ENCODE data around the gene NDUFA9. TPM values are rescaled to one million over a fixed set of nuclear protein-coding genes. Genes with fewer than 3 reads are reported as not detected.

Gene NDUFA9
- total and polyA plus RNA-seq, 10 donors = 34.8 to 91.0 (median 52.2) TPM

DNA sequence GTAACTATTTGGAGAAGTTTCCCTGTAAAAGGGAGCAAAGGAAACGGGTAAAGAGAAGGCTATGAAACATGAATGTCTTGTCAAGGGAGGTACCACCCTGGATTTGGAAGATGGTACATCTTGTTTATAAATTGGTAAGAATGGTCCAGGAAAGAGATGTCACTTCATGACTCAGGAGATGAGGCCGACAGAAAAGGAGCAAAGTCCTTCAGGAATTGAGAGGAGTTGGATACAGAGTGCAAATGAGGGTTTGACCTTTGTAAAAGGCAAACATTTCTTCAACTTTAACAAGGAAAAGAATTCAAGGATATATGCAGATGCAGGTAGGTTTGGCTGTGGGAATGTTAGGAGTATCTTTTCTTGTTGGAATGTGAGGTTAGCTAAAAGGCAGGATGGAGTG is 30.8 kb downstream of the NDUFA9 start:
- no peaks in the 10 kb centered on the region for H3K9me3 ChIP-seq
- no peak for DNase-seq
- H3K27me3 ChIP-seq (replicated peaks in 1 of 7) = no peaks in the 10 kb centered on the region
- H3K27ac ChIP-seq = no peak overlapping the region
- TF ChIP-seq POLR2AphosphoS5 (IDR thresholded peaks at IDR 0.05) = no peak
- no peak for TF ChIP-seq POLR2A (IDR thresholded peaks at IDR 0.05)
- TF ChIP-seq, protein P1, sequence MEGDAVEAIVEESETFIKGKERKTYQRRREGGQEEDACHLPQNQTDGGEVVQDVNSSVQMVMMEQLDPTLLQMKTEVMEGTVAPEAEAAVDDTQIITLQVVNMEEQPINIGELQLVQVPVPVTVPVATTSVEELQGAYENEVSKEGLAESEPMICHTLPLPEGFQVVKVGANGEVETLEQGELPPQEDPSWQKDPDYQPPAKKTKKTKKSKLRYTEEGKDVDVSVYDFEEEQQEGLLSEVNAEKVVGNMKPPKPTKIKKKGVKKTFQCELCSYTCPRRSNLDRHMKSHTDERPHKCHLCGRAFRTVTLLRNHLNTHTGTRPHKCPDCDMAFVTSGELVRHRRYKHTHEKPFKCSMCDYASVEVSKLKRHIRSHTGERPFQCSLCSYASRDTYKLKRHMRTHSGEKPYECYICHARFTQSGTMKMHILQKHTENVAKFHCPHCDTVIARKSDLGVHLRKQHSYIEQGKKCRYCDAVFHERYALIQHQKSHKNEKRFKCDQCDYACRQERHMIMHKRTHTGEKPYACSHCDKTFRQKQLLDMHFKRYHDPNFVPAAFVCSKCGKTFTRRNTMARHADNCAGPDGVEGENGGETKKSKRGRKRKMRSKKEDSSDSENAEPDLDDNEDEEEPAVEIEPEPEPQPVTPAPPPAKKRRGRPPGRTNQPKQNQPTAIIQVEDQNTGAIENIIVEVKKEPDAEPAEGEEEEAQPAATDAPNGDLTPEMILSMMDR (IDR thresholded peaks at IDR 0.05 in 8 of 11, conservative IDR thresholded peaks at IDR 0.05 in 3 of 11) = no peak
- no peak overlapping the region for H3K4me3 ChIP-seq
- peaks cover 0 to 50% (median 32%) of the 10 kb centered on the region in 6 donors for H3K36me3 ChIP-seq
- 78 to 88% (median 85%) methylated on average over 2 of the region's 2 CpGs for WGBS, 5 donors
- no peaks in the 10 kb centered on the region for H3K4me1 ChIP-seq
- intact Hi-C loops (cut with DNase I; ENCODE audit: low total_unique reads) = no loop called here

DNA sequence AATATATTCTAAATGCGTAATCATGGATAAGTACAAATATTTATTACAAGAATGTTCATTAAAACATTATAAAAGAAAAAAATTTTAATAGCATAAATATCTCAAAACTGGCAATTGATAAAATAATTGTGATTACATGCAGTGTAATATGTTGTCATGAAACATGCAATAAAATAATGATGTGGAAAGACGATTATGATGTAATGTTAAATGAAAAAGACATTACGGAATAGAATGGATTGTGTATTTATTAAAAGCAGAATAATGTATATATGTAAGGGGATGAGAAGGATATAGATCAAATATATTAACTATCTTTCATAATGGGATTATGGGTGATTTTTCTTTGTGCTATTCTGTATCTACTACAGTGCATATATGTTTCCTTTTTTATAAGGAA is 32.8 kb downstream of the NDUFA9 start:
- H3K4me3 ChIP-seq = no peak overlapping the region
- H3K27ac ChIP-seq = no peak overlapping the region
- no peaks in the 10 kb centered on the region for H3K9me3 ChIP-seq
- H3K36me3 ChIP-seq = peaks cover under 1 to 70% (median 52%) of the 10 kb centered on the region in 6 donors
- intact Hi-C loops (cut with DNase I; ENCODE audit: low total_unique reads) = no loop called here
- TF ChIP-seq POLR2A (IDR thresholded peaks at IDR 0.05) (no peak), POLR2AphosphoS5 (IDR thresholded peaks at IDR 0.05) (no peak)
- TF ChIP-seq, protein P1 (IDR thresholded peaks at IDR 0.05 in 8 of 11, conservative IDR thresholded peaks at IDR 0.05 in 3 of 11) = no peak
- no peak for DNase-seq
- H3K4me1 ChIP-seq = no peaks in the 10 kb centered on the region
- WGBS, 5 donors = 65 to 97% (median 84%) methylated on average over 3 of the region's 3 CpGs
- no peaks in the 10 kb centered on the region for H3K27me3 ChIP-seq (replicated peaks in 1 of 7)

DNA sequence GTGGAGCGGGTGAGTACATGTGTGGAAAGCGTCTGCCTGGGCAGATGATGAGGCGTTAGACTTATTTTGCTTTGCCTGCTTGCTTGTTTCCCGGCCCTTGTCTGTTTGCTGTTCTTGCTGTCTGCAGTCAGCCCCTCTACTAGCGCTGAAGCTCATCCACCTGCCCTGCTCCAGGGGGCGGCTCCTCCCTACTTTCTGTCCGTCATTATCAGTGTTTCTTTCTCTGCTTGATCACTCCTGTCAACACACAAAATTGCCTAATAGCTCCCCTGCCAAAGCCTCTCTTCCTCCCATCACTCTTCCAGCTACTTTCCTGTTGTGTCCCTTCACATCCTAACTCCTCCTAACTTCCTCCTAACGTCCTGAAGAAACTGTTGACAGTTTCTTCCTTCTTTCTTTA is 36.4 kb downstream of the NDUFA9 start:
- TF ChIP-seq, protein P1 (IDR thresholded peaks at IDR 0.05 in 8 of 11, conservative IDR thresholded peaks at IDR 0.05 in 3 of 11) = no peak
- TF ChIP-seq POLR2A (IDR thresholded peaks at IDR 0.05) (no peak), POLR2AphosphoS5 (IDR thresholded peaks at IDR 0.05) (no peak)
- Histone ChIP-seq H3K4me1 (no peaks in the 10 kb centered on the region), H3K36me3 (peaks cover 3 to 93% (median 72%) of the 10 kb centered on the region in 6 donors), H3K27ac (no peak overlapping the region), H3K27me3 (replicated peaks in 1 of 7) (no peaks in the 10 kb centered on the region), H3K4me3 (no peak overlapping the region), H3K9me3 (no peaks in the 10 kb centered on the region)
- WGBS, 5 donors = 85 to 93% (median 91%) methylated on average over 8 of the region's 8 CpGs
- intact Hi-C loops (cut with DNase I; ENCODE audit: low total_unique reads) = no loop called here
- DNase-seq = no peak

DNA sequence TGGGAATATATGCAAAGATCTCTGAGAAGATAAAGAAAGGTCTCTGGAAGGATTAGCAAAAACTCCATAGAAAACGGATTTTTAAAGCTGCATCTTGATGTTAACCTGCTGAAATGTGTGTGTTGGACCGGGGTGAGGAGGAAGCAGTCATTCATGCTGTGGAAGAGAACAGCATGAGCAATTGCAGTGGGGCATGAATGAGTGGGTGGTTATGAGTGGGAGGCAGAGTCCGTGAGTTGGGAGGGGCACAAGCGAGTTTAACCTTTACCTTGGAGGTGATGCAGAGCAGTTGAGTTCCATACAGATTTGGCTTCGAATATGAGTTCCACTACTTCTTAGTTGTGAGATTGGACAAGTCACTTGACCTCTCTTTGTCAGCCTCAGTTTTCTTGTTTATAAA is 41.8 kb downstream of the NDUFA9 start:
- H3K27me3 ChIP-seq (replicated peaks in 1 of 7) = no peaks in the 10 kb centered on the region
- DNase-seq = no peak
- H3K4me3 ChIP-seq = no peak overlapping the region
- H3K27ac ChIP-seq = no peak overlapping the region
- H3K36me3 ChIP-seq = peaks cover 3 to 90% (median 35%) of the 10 kb centered on the region in 6 donors
- 94 to 98% (median 96%) methylated on average over 5 of the region's 5 CpGs for WGBS, 5 donors
- H3K9me3 ChIP-seq = no peaks in the 10 kb centered on the region
- intact Hi-C loops (cut with DNase I; ENCODE audit: low total_unique reads) = no loop called here
- no peaks in the 10 kb centered on the region for H3K4me1 ChIP-seq
- TF ChIP-seq POLR2AphosphoS5 (IDR thresholded peaks at IDR 0.05) (no peak), POLR2A (IDR thresholded peaks at IDR 0.05) (no peak)
- TF ChIP-seq, protein P1 (IDR thresholded peaks at IDR 0.05 in 8 of 11, conservative IDR thresholded peaks at IDR 0.05 in 3 of 11) = no peak

Other genes starting within 250 kb of the NDUFA9 start
- not detected for gene FGF6, start 203.3 kb upstream of the NDUFA9 start, total RNA-seq
- not detected for gene FGF6, start 203.3 kb upstream of the NDUFA9 start, polyA plus RNA-seq
- 10 to 100 TPM in 1 of 7 donors, 1 to 10 TPM in 6; 3.7 to 10.9 (median 5.3) TPM for gene RAD51AP1, start 110.2 kb upstream of the NDUFA9 start, total RNA-seq
- 1 to 10 TPM; 3.6 to 6.7 (median 4.8) TPM for gene RAD51AP1, start 110.2 kb upstream of the NDUFA9 start, polyA plus RNA-seq
- gene DYRK4, start 86.9 kb upstream of the NDUFA9 start, total RNA-seq = 10 to 100 TPM; 32.4 to 46.1 (median 42.0) TPM
- gene DYRK4, start 86.9 kb upstream of the NDUFA9 start, polyA plus RNA-seq = 10 to 100 TPM; 54.7 to 69.6 (median 55.6) TPM
- gene AKAP3, start 63 bp upstream of the NDUFA9 start, total RNA-seq = 1 to 10 TPM in 5 of 7 donors, under 1 TPM in 2; 0.39 to 2.4 (median 1.6) TPM
- 1 to 10 TPM in 1 of 3 donors, under 1 TPM in 2; 0.59 to 1.6 (median 0.76) TPM for gene AKAP3, start 63 bp upstream of the NDUFA9 start, polyA plus RNA-seq
- gene GALNT8, start 71.3 kb downstream of the NDUFA9 start, total RNA-seq = 1 to 10 TPM in 6 of 7 donors, under 1 TPM in 1; 0.60 to 3.7 (median 1.6) TPM
- gene GALNT8, start 71.3 kb downstream of the NDUFA9 start, polyA plus RNA-seq = 1 to 10 TPM in 1 of 3 donors, under 1 TPM in 2; 0.59 to 1.1 (median 0.93) TPM

Measured in spleen (tissue), 11 donors.